Right renal pelvis (tissue), 4 donors: ENCODE measurements around the gene KPNA5. TPM values are rescaled to one million over a fixed set of nuclear protein-coding genes. Genes with fewer than 3 reads are reported as not detected.

Experiments used
- DNase-seq, 4 donors: peaks; one replicate each; pipeline ENCODE4 v3.0.0-alpha.2; 2013; ENCODE audit warnings: low read depth in 4 of 4, low spot score in 3 of 4, missing footprints in 1 of 4
- polyA plus RNA-seq, 4 donors: library from polyadenylated mRNA; unstranded; fragments of 120-200 nt; gene quantifications; one replicate each; pipeline ENCODE4 v1.2.1, GENCODE V29; 2013; ENCODE audit not compliant: insufficient read length in 4 of 4

Gene KPNA5
- polyA plus RNA-seq, 4 donors: 16.8 to 23.8 (median 21.5) TPM

DNA sequence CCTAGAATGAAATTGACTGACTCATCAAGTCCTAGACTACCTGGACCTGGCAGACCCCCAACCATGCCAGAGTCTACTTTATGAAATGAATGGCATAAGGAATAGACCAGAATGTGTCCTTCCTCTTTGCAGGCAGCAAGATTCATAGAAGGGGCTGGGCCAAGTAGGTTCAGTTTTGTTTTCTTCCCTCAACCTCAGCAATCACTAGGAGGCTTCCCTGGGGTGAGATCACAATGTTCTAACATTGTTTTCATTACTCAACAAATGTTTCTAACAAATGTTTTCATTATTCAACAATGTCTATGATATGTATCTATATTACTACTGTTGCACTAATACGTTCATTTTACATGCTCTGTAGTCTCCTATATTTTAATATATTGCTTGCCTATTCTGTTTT lies 92.9 kb downstream of the KPNA5 start:
- no peak for DNase-seq

DNA sequence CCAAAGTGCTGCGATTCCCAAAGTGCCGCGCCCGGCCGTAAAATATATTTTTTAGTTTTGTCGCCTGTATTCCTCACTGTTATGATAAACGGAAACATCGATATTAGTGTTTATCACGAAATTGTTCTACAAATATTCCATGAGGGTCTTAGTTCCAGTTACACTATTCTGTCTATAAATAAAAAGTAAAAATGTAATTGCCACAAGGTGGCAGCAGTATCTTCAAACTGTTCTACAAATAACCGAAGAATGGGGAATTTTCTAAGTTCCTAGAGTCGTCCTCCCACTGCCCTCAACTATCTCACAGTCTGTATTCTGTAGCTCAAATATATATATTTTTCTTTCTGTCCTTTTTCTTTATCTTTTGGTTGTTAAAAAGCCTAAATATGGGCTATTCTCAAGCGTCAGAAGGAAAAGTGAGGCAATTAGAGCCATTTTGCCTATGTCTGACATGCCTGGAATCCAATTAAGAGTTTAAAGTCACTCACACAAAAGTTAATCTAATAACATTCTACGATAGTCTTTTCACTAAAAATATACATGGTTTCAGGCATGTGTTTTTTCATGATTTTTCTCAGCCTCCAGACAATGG lies 98.7 kb downstream of the KPNA5 start:
- peak in 2 of 4 donors; percentile 23 to 33 for DNase-seq

DNA sequence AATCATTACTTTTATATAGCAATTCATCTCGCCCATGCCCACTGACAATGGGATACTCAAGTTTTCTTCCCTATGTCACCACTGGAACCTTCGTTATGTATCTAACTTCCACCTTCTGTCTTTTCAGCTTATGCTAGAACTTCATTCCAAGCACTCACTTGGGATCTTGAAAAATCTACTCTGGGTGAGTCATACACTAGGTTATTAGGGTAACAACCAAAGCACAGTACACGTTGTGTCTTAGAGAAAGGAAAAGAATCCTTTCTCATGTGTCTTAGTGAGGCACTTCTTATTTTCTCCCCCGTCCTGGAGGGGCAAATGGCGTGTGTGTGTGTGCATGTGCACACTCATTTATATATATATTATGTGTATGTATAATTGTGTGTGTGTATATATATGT lies 102.8 kb downstream of the KPNA5 start:
- no peak for DNase-seq

Other genes with a start within 250 kb of the KPNA5 start
- gene CALHM6, start 219.8 kb upstream of the KPNA5 start, polyA plus RNA-seq: 1 to 10 TPM; 2.8 to 5.6 (median 4.6) TPM
- gene CALHM5, start 169.6 kb upstream of the KPNA5 start, polyA plus RNA-seq: 1 to 10 TPM; 2.2 to 3.8 (median 3.4) TPM
- gene TRAPPC3L, start 135.5 kb upstream of the KPNA5 start, polyA plus RNA-seq: under 1 TPM; 0.23 to 0.73 (median 0.39) TPM
- under 1 TPM; 0.49 to 0.79 (median 0.61) TPM for gene CALHM4, start 127.5 kb upstream of the KPNA5 start, polyA plus RNA-seq
- gene RWDD1, start 109.7 kb upstream of the KPNA5 start, polyA plus RNA-seq: 10 to 100 TPM; 71.3 to 83.5 (median 80.1) TPM
- gene RSPH4A, start 64.7 kb upstream of the KPNA5 start, polyA plus RNA-seq: 1 to 10 TPM; 2.3 to 3.3 (median 2.9) TPM
- gene ZUP1, start 12.4 kb upstream of the KPNA5 start, polyA plus RNA-seq: 10 to 100 TPM; 11.8 to 15.2 (median 14.5) TPM
- gene FAM162B, start 84.5 kb downstream of the KPNA5 start, polyA plus RNA-seq: 10 to 100 TPM in 1 of 4 donors, 1 to 10 TPM in 3; 5.8 to 11.3 (median 7.3) TPM
- under 1 TPM; 0.13 to 0.73 (median 0.29) TPM for gene GPRC6A, start 147.9 kb downstream of the KPNA5 start, polyA plus RNA-seq
- gene RFX6, start 196.0 kb downstream of the KPNA5 start, polyA plus RNA-seq: under 1 TPM in 3 of 4 donors, not detected in 1; 0.03 to 0.08 (median 0.06) TPM